Measurements from ENCODE around the gene HDAC10.

HDAC10 gene

DNA sequence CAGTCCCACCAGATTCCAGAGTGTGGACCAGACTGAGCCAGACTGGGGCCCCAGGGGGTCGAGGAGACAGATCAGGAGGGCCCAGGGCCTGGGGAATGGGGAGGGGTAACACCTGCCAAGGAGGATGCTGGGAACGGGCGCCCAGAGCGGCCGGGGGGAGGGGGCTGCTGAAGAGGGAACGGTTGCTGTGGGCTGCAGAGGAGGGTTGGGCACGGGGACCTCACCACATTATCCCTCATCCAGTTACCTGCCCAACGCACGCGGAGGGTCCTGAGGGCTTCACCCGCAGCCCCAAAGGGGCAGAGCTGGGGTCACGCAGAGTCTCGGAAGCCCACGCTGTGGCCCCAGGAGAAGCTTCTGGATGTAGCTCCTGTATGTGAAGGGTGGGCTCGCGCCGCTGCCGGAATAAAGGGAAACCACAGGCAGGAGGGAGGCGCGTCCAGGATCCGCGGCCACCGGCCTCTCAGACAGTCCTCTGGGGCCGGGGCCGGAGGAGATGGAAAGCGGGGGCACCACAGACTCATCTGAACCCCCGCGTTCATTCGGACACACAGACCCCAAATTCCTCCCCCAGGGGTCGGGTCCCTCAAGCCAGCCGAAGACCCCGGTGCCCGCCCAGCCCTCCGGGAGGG, 51.1 kb downstream of the HDAC10 start:
- TF ChIP-seq Cebpa-rat (IDR thresholded peaks at IDR 0.05): no peak
- H3K36me3 ChIP-seq: peaks cover 62% of the 10 kb centered on the region
- H3K4me2 ChIP-seq: peak overlapping the region; percentile 98
- H3K27me3 ChIP-seq: no peaks in the 10 kb centered on the region
- H4K20me1 ChIP-seq: peaks cover 78% of the 10 kb centered on the region
- no peaks in the 10 kb centered on the region for H3K9me3 ChIP-seq
- peaks cover 85% of the 10 kb centered on the region for H3K4me1 ChIP-seq
- H3K9ac ChIP-seq: peak overlapping the region; percentile 95
- H3K27ac ChIP-seq: peak overlapping the region; percentile 94
- peak overlapping the region; percentile 96 for H3K4me3 ChIP-seq

DNA sequence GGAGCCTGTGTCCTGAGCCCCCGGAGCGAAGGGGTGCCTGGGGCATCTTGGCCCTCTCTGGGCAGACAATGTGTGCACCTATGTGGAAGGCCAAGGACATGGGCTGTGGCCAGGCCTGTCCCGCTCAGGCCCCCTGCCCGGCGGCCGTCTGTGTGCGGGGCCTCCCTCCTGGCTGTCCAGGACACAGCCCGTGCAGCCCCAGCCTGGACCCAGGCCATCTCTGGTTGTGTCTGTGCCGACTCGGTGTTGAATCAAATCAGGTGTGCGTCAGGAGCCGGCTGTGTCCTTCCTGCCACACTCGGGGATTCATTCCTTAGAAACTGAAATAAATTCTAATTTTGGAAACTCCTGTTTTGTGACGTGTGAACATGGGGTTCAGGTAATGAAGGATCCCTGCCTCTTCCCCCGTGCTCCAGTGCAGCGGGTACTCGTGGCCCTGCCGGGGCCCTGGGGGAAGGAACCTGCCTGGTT, 51.8 kb downstream of the HDAC10 start:
- H4K20me1 ChIP-seq: peaks cover 77% of the 10 kb centered on the region
- no peaks in the 10 kb centered on the region for H3K9me3 ChIP-seq
- H3K4me2 ChIP-seq: peak overlapping the region; percentile 98
- peaks cover 62% of the 10 kb centered on the region for H3K36me3 ChIP-seq
- peak overlapping the region; percentile 95 for H3K9ac ChIP-seq
- peak overlapping the region; percentile 96 for H3K4me3 ChIP-seq
- TF ChIP-seq Cebpa-rat (IDR thresholded peaks at IDR 0.05): no peak
- peaks cover 85% of the 10 kb centered on the region for H3K4me1 ChIP-seq
- H3K27ac ChIP-seq: peak overlapping the region; percentile 94
- H3K27me3 ChIP-seq: no peaks in the 10 kb centered on the region

DNA sequence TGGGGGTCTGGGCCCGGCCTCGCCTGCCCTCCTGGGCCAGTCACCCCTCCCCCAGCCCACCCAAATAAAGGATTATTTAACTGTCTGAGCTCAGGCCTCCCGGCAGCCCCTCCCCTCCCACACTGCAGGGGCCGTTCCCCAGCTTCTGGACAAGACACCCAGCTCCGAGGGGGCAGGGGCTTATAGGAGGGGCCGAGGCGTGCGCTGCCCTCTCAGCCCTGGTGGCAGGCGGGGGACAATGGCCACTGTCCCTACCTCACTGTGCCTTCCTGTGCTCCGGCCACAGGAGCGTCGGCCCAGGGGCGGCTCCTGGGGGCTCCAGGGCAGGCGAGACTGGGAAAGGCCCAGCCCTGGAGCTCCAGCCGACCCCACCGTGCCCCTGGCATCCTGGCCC, 52.4 kb downstream of the HDAC10 start:
- H4K20me1 ChIP-seq: peaks cover 71% of the 10 kb centered on the region
- H3K27ac ChIP-seq: peak overlapping the region; percentile 94
- peak overlapping the region; percentile 96; the same call in 1 of the 2 replicates for H3K4me3 ChIP-seq

DNA sequence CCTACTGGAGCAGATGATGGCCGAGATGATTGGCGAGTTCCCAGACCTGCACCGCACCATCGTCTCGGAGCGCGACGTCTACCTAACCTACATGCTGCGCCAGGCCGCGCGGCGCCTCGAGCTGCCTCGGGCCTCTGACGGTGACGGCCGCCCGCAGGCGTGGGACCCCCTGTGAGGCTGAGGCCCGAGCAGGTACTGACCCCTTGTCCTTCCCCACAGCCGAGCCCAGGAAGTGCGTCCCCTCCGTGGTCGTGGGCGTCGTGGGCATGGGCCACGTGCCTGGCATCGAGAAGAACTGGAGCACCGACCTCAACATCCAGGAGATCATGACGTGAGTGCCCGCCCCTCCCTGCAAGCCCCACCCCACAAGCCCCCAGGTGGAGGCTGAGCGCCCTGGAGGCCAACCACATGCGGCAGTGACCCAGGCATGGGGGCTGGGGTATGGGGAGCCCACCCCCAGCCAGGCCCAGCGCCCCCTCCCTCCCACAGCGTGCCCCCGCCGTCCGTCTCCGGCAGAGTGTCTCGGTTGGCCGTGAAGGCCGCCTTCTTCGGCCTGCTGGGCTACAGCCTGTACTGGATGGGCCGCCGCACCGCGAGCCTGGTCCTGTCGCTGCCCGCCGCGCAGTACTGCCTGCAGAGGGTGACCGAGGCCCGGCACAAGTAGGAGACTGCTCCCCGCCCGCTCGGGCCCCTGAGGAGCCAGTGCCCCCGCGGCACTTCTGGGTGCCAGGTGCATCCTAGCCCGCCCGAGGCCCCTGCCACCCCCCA, 53.0 kb downstream of the HDAC10 start:
- peaks cover 67% of the 10 kb centered on the region for H3K36me3 ChIP-seq
- peak overlapping the region; percentile 98 for H3K4me2 ChIP-seq
- H4K20me1 ChIP-seq: peaks cover 65% of the 10 kb centered on the region

More for the DNA sequence above, 52.4 kb downstream of the HDAC10 start:
- no peak for TF ChIP-seq Cebpa-rat (IDR thresholded peaks at IDR 0.05)
- H3K9ac ChIP-seq: peak overlapping the region; percentile 95
- no peaks in the 10 kb centered on the region for H3K9me3 ChIP-seq
- H3K27me3 ChIP-seq: no peaks in the 10 kb centered on the region
- H3K36me3 ChIP-seq: peaks cover 67% of the 10 kb centered on the region
- peaks cover 85% of the 10 kb centered on the region for H3K4me1 ChIP-seq
- H3K4me2 ChIP-seq: peak overlapping the region; percentile 98

DNA sequence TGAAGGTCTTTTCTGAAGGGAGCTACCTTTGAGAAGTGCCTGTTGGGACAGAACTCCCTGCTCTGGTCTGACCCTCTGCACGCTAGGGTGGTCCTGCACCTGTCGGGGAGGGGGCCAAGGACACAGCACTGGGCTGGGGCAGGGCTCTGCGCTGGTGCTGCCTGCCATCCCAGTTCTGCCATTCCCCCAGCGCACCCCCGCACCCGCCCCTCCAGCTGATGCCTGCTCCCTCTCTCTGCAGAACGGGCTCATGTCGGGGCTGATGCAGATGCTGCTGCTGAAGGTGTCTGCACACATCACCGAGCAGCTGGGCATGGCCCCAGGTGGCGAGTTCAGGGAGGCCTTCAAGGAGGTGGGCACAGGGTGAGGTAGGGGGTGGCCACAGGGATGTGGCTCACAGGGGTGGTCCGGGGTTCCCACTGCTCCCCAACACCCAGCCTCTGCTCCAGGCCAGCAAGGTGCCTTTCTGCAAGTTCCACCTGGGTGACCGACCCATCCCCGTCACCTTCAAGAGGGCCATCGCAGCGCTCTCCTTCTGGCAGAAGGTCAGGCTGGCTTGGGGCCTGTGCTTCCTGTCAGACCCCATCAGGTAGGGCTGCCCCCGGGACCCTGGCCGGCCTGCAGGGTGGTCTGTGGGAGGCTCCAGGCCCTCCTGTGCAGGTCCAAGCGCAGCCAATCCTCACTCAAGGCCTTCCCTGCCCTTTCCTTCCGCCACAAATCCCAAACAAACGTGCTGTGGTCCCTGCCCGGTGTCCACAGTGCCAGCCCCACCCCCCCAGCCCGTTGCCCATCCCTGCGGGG, 53.9 kb downstream of the HDAC10 start:
- Histone ChIP-seq H3K9ac (no peak overlapping the region), H3K4me1 (peaks cover 85% of the 10 kb centered on the region), H3K4me2 (peak overlapping the region; percentile 98), H3K4me3 (no peak overlapping the region), H3K27me3 (no peaks in the 10 kb centered on the region), H4K20me1 (peaks cover 57% of the 10 kb centered on the region), H3K27ac (no peak overlapping the region), H3K36me3 (peaks cover 65% of the 10 kb centered on the region), H3K9me3 (no peaks in the 10 kb centered on the region)
- no peak for TF ChIP-seq Cebpa-rat (IDR thresholded peaks at IDR 0.05)

More for the DNA sequence above, 53.0 kb downstream of the HDAC10 start:
- Histone ChIP-seq H3K27me3 (no peaks in the 10 kb centered on the region), H3K27ac (peak overlapping the region; percentile 94; the same call in 1 of the 2 replicates), H3K4me1 (peaks cover 85% of the 10 kb centered on the region), H3K4me3 (peak overlapping the region; percentile 96; the same call in 1 of the 2 replicates), H3K9ac (peak overlapping the region; percentile 95), H3K9me3 (no peaks in the 10 kb centered on the region)
- no peak for TF ChIP-seq Cebpa-rat (IDR thresholded peaks at IDR 0.05)

DNA sequence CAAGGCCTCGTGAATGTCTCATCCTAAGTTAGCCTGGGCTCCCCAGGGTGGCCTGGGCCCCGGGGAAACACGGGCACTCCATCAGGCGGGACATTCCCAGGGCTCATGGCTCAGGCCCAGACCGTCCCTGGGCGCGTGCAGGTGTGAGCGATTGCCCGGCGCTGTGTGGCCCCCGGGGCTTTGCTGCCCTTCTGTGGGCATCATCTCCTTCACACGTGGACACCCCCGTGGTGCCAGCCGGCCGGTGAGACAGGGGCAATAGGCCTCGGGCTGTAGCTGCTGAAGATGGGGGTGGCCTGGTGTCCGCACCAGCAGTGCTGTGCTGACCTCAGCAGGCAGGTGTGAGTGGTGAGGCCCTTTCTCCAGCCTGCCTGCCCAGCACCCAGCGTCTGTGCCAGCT, 54.8 kb downstream of the HDAC10 start:
- H3K27ac ChIP-seq: peak overlapping the region; percentile 99
- no peaks in the 10 kb centered on the region for H3K27me3 ChIP-seq
- H3K9ac ChIP-seq: peak overlapping the region; percentile 57
- H3K4me3 ChIP-seq: peak overlapping the region; percentile 57; the same call in 1 of the 2 replicates
- H3K9me3 ChIP-seq: no peaks in the 10 kb centered on the region
- peak overlapping the region; percentile 98 for H3K4me2 ChIP-seq
- H3K4me1 ChIP-seq: peaks cover 89% of the 10 kb centered on the region
- peaks cover 48% of the 10 kb centered on the region for H4K20me1 ChIP-seq
- peaks cover 65% of the 10 kb centered on the region for H3K36me3 ChIP-seq
- TF ChIP-seq Cebpa-rat (IDR thresholded peaks at IDR 0.05): no peak

Measured in BLaER1 (cell line).